GM21576 (cell line): ENCODE data around the gene CYP11A1.

Source experiments
- ATAC-seq: cut with Tn5 transposase; IDR thresholded peaks from one replicate; pipeline ENCODE4 v1.9.1; 2021; ENCODE audit warnings: mild to moderate bottlenecking, moderate library complexity; ENCODE audit not compliant: unreplicated experiment

CYP11A1 gene

DNA sequence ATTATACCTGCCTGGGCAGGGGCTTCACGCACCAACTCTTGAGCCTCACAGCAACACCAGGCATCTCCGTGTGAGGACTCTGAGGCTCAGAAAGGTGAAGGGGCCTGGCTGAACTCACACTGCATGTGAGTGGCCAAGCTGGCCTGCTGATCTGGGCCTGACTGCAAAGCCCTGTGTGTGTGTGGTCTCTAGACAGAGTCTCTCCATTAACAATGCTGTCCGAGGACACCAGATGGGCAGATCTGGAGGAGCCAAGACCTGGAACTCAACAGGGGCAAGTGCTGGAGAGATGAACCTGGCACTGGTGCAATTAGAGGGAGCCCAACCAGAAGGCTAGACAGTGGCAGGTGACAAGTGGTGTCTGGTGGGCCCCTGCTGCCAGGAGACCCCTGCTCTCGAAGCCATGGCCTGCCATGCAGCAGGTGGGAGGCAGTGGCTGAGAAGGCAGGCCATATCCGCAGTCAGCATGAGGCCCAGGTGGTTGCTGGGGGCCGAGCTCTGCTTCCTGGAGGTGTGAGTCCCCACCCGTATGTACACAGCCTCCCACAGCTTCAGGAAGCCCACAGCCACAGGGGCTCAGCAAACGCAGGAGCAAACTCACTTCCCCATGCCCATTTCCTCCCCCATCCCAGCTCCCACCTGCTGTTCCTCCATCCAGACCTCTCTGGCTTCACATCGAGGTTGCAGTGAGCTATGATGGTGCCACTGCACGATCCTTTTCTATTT is 39.0 kb downstream of the CYP11A1 start:
- ATAC-seq: no peak

DNA sequence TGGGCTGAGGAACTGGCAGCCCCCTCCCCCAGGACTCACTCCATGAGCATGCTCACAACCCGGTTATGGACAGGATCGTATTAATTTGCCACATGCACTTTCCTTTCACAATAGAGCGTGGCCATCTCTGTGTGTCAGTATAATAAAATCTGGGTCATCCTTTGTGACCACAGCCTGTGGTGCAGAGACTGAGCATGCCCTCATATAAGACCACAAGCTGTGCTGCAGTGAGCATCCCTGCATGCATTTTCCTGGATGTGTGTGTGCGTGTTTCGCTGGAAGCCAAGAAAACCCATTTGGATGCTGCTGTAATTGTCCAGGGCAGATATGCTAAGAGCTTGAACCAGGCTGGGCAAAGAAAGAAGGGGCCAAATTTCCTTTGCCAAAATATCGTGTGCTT is 39.7 kb downstream of the CYP11A1 start:
- no peak for ATAC-seq

DNA sequence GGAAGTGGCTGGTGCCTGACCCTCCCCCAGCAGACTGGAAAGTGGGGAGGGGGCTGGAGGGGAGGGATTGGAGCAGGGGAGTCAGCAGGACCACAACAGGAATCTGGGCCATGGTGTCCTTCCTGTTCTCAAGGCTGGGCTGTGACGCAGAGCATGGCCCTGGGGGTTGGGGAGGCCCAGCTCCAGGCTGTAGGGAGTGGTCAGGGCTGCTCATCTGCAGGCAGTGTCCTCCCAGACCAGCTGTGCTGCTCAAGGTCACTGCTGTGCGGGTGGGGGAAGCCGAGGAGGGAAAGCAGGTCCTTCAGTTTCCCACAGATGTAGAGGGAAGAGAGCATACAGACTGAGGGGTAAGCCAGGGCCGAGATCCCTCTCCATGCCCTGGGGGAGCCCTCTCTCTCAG is 40.7 kb downstream of the CYP11A1 start:
- ATAC-seq: no peak

DNA sequence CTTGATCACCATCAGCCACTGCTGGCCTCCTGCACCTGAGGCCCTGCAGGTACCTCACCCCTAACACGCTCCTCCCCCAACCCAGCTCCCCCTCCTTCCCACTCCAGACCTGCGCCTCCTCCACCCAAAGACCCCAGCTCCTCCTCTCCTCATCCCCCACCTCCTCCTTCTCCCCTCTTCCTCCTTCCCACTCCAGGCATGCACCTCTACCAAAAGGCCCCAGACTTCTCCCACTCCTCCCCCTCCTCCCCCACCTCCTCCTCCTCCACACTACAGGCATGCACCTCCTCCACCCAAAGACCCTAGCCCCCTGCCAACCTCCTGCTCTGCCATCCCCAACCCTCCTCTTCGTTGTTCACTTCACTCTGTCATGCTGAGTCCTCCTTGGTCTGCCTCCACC is 42.7 kb downstream of the CYP11A1 start:
- ATAC-seq: no peak

DNA sequence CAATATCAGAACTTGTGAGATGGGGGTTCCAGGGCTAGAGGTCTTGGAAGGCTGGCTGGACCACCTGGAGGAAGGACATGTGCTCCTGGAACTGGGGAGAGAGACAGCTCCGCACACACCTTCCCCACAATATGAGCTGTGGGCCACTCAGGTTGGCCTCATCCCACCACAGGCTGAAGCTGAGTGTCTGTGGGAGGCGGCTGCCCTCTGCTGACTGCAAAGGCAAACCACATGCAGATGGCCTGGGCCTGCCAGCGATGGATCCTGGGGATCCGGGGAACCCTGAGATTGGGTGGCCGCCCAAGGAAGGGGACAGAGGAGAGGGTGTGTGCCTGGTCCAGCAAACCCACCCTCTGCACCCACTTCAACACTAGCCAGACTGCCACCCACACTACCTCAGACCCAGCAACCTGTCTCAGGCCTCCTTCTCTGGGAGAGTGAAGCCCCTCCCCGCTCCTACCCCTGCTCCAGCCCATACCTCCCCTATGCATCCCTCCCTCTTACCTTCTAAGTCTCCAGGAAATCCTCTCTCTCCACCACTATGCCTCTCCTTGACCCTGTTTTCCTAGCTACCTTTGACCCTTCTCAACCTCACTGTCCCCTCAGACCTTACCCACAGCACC is 44.8 kb downstream of the CYP11A1 start:
- no peak for ATAC-seq

DNA sequence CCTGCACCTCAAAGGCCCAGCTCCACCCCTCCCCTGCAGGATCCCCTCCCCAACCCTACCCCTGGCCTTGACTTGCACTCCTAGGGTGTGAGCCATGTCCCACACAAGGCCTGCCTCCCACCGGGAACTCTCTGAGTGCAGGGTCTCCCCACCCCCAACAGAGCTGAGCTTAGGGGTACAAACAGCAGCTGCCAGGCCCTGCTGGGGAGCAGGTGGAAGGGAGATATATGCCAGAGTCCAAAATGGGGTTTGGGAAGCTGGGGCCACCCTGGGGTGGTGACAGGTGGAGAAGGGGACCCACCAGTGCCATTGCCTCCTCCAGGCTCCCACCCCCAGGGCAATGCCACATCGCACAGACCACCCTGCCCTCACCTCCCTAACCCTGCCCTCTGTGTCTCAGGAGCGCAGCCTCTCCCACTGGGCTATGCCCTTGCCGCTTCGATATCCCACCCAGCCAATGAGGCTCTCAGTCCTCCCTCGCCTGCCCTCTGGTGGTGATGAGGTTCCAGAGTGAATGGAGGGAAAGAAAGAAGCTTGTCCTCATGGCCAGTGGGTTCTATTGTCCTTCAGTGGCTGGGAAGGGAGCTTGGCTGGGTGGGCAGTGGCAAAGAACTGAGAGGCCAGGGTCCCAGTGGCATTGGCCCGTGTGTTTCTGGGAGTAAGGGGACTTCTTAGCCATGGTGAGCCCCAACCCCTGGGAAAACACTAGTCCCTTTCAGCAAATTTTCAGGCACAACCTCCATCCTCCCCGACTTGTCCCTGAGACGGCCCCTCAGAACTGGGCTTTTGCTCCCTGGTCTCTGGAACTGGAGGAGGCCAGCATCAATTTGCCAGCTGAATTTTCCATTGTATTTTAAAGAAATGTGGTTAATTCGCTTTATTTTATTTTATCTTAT is 46.8 kb downstream of the CYP11A1 start:
- no peak for ATAC-seq

DNA sequence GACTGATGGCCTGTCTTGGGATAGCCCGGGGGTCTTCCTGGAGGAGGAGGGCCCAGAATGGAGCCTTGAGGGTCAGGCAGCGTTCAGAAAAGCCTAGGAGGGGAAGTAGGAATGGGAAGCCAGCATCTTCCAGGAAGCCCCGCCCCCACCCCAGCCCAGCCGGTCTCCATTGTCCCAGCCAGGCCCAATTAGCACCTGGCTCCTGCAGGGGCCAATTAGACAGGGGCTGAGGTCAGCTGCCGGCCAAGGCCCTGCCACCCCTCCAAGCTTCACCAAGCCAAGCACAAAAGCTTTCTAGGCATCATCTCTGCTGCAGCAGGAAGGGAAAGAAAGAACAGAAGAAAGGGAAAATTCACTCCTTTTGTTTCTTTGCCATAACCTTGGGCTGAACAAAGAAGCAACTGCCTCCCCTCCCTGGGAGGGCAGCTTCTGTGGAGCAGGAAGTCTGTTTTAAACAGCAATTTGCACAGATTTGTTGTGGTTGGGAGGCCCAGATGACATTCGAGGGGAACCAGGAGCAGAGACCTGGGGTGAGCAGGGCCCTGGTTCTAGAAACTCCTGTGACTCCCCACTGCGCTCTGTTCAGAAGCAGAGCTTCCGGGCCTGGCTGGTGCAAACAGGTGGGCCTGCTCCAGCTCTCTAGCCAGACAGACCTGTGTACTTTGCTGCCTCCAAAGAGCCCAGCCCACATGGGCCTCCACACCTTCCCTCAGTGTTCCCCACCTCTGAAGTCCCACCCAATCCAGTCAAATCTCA is 47.7 kb downstream of the CYP11A1 start:
- no peak for ATAC-seq

DNA sequence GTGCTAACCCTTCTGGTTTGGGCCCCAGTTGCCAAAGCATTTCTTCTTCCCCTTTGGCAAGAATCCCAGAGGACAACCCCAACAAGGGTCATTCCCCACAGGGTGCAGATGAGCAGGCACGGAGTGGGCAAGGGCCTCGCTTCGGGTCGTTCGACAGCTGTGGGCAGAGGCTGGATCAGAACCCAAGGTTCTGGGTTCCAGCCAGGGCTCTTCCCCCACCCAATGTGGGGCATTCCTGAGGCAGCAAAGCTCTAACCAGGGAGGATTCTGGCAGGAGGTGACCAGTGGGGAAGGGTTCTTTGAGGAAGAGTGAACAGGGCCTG is 48.3 kb downstream of the CYP11A1 start:
- ATAC-seq: no peak

DNA sequence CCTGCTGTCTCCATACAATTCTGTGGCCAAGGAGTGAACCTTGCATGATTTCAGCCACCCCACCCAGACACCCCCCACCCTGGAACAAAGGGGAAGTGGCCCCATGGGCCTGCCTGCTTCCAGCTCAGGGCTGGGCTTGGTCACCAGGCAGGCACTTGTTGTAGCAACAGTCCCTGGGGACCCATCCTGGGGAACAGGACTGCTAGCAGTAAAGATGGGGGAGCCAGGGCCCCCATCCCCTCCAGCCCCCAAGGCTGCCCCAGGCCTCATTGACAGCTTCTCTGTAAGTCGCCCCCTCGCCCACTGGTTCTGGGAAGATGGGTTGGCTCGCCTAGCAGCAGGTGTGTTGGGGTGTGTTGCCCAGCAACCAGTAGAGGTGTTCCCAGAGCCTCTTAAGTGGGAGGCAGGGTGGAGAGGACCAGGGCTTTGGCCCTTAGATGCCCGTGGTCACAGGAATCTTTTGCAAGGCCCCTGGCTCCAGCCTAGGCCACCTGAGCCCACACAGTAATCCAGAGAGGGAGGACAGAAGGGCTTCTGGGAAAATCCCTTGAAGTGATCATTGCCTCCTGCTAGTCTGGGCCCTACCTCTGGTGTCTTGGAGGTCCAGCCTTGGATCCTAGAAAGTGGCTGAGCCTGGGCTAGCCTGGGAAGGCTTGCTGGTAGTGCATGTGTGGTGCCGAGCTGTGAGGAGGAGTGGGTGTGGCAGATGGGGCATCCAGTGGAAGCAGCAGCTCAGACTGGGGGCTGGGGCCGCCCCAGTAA is 48.9 kb downstream of the CYP11A1 start:
- ATAC-seq: no peak

DNA sequence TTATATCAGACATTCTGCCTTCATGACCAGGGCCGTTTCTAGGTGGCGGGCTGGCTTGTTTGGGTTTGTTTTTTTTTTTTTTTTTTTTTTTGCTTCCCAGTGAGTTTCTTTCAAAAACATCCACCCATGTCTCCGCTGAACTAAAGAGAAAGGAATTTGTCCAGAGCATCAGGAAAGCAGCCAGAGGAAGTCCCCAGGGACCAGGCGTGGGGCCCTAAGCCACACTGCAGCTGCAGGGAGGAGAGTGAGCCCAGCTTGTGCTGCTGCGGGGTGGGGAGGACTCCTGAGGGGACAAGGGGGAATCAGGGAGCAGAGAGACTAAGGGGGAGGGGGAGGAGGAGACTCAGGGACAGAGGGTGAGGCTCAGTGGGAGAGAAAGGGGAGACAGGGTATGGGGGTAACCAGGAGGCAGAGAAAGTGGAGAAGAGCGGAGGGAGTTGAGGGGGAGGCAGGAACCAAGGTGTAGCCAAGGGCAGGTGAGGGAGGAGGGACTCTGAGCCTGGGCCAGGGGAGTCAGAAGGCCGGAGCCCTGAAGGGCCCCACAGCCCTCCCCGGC is 49.5 kb downstream of the CYP11A1 start:
- ATAC-seq: no peak

DNA sequence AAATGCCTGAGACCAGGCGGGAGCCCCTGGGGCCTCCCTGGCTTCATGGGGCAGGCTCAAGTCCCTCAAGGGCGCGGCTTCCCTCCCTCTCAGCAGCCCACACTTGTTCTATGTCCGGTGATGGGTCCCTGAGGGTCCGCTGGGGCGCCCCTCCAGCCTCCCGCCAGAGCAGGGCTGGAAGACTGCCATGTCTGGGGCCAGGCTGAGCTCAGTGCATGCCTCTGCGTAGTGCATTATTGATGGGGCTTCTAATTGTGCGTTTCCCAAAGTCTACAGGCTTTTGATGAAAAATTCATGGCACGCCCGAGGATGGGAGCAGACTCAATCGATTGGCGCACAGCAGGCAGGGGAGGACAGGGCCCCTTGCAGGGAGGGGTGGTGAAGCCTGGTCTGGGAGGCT is 51.3 kb downstream of the CYP11A1 start:
- no peak for ATAC-seq

DNA sequence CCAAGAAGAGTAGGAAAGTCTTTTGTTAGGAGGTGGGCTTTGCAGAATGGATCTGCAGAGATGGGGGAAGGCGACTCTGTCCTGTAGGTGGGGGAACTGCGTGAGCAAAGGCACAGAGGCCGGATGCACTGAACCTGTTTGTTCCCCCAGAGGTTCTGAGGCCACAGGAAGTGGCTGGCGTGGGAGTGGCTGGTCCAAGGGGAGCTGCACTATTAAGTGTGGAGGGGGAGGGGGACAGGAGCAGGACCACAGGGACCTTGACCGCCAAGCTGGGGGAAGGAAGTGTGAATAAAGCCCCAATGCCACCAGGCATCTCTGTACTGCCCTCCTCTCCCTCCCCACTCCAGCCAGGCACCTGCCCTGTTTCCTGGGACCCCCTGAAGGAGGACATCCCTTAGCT is 51.8 kb downstream of the CYP11A1 start:
- ATAC-seq: no peak

DNA sequence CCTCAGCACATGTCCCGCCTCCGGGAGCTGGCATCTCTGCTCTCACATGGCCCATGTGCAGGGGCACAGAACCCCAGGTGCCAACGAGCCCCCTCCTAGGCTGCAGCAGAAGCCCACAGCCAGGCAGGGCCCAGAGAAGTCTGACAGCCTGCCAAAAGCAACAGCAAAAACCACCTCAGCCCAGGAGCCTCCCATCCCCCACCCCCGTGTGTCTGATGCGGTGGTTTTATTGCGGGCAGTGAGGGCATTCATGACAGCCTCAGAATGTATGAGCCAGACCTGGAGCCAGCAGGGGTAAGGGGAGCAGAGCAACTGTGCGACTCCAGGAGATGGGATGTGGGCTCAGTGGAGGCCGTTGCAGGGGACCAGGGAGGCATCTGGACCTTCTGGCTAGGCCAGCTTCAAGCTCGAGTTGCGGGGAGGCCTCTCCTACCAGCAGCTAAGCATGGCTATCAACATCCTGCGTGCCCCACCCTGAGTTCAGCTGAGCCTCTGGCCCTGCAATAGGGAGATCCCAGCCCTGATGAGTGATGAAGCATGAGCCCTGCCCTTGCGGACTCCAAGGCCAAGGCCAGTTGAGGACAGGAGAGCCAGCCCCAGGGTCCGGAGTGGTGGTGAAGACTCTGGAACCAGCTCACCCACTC is 52.5 kb downstream of the CYP11A1 start:
- no peak for ATAC-seq

DNA sequence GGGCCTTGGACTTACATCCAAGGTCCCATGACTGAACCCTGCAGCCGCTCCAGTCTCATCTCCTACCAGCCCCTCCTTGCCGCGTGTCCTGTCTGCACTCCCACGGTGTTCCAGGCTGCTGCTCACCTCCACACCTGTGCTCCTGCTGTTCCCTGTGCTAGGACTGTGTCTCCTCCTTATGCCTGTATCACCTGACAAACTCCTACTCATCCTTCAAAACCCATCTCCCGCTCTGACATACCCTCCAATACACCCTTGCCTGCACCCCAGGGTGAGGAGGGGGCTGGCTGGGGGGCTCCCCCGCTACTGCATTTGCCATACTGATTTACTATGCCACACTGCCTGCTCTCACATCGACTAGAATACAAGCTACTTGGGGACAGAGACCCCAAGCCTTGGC is 53.6 kb downstream of the CYP11A1 start:
- ATAC-seq: no peak

DNA sequence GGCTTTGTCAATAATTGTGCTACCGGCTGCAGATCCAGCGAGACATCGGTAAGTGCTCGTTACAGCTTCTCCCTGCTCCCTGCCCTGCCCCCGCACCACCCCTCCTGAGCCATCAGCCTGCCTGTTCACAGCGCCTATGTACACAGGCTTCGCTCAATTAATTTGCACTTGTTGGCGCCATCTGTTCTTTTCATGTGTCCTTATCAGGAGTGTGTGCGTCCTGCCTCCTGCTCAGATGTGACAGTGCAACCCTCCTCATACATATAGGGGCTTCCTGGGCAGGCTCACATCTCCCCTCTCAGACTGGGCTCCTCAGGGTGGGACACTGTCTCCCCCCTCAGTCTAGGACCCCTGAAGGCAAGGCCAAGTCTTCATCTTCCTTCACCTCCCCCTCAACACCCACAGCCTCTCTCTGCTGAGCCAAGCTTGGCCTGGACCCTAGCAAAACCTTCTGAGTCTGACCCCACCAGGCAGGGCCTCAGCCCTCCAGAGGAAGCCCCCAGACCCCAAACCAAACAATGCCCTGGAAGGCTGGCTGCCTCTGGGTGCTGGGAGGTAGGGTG is 54.9 kb downstream of the CYP11A1 start:
- no peak for ATAC-seq

DNA sequence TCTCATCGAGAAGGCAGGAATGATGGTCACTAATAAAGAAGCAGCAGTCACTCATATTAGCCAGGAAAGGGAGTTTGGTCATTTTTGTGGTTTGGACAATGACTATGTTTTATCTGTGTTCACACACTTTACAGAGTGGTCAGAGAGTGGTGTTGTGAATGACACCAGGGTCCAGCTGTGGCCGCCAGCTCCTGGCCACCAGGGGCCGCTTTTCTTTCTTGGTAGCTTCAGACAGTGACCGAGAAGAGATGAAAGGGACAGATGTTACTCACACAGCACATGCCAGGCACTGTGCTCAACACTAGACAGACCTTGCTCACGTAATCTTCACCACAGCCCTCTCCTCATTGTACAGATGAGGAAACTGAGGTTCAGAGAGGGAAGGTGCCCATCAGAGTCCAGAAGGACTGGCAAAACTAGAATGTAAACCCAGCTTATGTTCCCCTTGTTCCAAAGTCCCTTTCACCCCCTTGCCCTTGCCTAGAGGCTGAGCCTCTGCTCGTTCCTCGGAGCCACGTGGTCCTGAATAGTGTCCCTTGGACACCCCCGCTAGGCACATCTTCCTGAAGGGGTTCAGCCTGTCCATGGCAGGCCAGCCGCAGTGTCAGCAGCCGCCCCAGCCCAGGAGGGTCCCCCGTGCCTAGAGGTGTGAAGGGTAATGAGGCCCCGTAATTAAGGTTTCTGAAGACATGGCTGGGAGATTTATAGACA is 55.6 kb downstream of the CYP11A1 start:
- ATAC-seq: no peak

DNA sequence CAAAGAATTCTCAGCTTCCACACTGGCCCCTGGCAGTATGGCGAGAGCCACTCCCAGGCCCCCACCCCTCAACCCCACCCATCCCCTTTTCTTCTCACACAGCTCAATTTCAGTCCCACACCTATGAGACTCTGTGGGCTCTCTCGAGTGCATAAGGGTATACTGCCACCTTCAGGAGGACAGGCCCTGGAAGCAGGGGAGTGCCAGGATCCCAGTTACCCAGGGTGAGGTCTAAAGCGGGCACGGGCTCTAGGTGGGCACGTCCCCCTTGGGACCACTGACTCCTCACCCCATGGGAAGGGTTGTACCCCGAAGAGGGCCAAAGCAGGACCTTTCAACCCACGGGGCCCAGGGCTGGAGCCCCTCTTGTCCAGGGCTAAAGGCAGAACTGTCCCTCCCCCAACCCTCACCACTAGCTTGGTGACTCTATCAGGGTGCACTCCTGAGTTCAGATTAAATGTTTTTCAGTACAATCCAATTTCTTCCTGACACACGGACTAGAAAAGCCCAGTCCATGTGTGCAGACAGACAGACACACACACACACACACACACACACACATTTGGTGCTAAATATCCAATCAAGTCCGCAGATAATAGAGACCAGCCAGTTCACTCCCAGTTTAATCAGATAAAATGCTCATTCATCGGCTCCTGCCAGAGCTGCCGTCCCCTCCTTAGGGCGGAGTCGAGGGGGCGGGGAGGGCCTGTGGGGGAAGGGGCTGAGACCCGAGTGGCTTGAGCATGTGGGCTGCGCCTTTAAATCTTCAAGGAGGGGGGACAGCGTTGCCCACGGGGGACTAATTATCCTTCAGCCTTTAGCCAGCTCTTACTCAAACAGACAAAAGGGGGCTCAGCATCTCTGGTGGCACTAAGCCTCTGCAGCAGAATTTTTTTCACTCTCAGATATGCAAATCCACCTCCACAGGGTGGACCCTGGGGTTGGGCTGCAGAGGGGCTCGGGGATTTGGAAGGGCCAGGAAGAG is 59.3 kb downstream of the CYP11A1 start:
- no peak for ATAC-seq

DNA sequence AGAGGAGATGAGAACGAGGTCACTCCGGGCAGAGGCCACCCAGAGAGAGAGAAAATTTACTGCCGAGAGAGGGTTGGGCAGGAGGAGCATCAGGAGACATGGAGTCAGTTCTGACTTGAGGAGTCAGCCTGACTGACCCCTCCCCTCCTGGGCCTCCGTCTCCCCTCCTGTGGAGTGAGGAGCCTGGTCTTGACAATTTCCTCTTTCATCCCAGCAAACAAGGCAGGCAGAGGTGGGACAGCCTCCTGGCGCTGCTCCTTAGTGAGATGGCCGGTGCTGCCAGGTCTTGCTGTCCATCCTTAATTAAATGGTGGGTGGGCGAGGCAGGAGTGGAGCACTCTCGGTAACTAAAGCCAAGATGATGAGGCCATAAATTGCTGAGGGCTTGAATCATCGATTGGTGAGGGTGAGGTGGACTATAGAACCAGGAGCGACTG is 60.6 kb downstream of the CYP11A1 start:
- no peak for ATAC-seq
